Endometrium (tissue), 2 donors: ENCODE results near the gene HEXIM1.

Experiments used
- FAIRE-seq: peaks from 2 replicates; lab custom pipeline; 2012; peaks lifted over from hg19 to GRCh38; lab: Jason Lieb, UNC
- donor health status: control.
- donor health status: control.

HEXIM1 gene

DNA sequence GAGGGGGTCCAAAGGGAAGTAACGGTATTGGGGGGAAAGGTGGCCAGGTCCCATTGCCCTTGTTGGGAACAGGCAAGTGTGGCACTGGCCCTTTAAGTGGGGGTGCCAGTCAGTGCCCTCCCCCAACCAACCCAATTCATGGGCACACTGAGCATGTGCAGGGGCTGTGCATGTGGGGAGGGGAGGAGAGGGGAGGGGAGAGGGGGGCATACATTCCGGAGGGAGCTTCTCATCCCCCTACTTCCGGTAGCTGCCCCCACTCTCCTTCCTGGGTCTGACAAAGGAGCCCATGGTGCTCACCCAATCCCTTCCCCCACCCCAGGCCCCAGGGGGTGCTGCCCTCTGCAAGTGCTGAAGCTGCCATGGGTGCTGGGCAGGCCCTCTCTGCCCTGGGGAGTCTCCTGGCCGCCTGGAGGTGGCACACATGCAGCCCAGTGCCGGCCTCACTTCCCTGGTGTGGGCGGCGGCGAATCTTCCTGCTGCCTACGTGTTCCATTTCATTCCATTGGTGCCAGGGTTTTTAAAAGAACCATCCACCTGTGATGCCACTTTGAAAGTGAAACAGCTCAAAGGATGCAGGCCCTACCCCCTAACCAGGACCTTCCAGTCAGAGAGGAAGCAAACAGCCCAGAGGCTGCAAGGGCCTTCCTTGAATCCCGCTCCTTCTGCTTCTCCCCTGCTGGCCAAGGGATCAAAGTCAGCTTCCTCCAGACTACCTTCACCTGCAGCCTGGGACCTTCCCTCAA is 24.4 kb downstream of the HEXIM1 start:
- no peak for FAIRE-seq

DNA sequence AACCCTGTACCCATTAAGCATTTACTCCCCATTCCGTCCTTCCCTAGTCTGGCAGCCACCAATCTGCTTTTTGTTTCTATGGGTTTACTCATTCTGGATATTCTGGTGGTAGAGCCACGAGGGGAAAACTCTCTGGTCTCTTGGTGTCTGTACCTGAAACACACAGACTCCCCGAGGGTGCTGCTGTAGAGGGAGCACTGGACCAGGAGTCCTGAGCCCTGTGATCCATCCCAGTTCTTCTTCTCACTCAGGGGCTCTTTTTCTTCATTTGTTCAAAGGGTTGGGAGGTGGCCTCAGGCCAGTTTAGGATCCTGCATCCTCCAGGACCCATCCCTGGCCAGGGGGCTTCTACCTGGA is 27.5 kb downstream of the HEXIM1 start:
- FAIRE-seq = no peak

DNA sequence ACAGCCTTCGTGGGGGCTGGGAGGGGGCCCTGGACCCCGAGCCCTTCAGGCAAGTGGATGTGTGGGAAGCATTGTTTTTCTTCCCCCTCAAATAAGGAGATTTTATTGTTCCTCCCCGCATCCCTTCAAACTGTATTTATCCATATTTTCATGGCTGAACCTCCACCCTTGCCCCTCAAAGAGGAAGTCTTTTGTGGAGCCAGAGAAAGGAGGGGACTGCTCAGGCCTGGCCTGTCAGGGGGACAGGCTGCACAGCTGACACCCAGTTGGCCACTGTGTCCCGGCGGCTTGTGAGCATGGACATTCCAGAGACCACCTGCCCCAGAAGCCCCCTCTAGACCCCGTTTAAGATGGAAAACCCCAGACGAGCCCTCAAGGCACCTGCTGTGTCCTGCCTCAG is 29.3 kb downstream of the HEXIM1 start:
- FAIRE-seq = no peak

DNA sequence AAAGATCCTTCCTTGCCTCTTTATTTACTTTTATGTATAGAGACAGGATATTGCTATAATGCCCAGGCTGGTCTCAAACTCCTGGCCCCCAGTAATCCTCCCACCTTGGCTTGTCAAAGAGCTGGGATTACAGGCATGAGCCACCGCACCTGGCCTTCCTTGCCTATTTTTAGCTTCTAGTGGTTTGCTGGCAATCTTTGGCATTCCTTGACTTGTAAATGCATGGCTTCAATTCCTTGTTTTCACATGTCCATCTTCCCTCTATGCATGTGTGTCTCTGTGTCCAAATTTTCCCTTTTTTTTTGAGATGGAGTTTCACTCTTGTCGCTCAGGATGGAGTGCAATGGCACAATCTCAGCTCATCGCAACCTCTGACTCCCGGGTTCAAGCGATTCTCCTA is 35.9 kb downstream of the HEXIM1 start:
- no peak for FAIRE-seq

DNA sequence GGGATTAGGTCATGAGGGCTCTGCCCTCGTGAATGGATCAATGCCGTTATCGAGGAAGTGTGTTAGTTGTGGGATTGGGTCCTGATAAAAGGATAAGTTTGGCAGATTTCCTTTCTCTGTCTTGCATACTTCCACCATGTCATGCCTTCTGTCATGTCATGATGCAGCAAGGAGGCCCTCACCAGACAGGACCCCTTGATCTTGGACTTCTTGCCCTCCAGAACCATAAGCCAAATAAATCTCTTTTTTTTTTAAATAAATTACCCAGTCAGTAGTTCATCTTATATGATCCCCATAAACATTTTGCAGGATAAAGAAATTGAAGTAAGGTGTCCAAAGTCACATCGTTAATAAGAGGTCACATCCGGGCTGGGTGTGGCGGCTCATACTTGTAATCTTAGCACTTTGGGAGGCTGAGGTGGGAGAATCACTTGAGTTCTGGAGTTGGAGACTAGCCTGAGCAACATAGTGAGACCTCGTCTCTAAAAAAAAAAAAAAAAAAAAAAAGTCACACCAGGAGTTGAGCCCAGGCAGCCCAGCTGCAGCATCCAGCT is 38.6 kb downstream of the HEXIM1 start:
- FAIRE-seq = no peak

DNA sequence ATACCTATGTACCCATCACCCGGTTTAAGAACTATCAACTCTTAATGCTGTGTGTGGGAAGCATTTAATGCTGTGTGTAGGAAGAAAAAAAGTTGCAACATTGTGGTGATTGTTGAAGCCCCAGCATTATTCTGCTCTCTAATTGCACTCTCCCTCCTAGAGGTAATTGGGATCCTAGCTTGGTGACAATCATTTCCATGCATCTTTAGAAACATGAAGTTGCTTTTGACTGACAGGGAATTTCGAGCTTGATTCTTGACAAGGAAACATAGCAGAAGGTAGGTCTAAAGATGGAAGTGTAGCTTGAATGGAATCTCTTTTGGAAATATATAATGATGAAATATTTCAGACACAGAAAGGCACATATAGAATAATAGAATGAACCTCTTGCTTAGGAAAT is 40.7 kb downstream of the HEXIM1 start:
- no peak for FAIRE-seq

DNA sequence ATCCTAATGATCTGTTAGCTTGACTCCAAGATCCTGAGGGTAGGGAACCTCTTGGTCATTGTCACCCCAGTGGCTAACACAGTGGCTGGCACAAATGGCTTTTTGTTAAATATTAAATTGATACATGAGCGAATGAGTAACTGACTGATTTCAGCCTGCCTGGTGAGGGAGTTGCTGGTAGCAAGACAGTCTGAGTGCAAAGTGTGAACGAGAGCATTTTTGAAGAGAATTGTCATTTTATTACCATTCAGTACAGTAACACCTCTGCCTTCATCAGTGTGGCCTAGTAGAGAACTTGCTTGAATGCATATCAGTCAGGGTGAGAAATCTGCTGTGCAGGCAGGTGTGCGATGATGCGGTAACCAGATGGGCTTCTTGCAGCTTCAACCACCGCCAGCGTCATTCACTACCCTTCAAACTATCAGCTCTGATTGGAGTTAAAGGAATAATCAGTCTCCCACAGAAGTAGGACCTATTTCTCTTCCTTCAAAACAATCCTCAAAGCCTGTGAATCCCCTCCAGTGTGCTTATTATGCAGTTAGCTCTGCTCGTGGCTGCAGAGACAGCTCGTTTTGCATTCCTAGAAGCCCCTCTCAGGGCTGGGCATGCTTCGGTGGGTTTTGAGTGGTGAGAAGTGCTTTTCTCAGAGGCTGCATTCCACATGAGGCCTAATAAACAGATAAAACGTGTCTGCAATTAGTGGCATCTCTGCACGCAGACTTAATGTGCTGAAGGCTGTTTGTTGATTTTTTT is 42.4 kb downstream of the HEXIM1 start:
- no peak for FAIRE-seq

DNA sequence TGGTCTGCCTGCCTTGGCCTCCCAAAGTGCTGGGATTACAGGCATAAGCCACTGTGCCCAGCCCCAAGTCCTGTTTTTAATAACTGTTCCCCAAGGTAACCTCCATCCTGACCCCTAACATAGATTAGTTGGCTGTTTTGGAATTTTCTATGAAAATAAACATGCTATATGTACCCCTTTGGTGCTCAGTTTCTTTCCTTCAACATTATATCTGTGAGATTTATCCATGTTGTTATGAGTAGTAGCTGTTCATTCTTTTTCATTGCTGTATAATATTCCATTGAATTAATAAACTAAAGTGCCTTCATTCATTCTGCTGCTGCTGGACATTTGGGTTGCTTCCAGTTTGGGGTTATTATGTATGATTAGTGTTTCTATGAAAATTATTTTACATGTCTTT is 47.1 kb downstream of the HEXIM1 start:
- no peak for FAIRE-seq

DNA sequence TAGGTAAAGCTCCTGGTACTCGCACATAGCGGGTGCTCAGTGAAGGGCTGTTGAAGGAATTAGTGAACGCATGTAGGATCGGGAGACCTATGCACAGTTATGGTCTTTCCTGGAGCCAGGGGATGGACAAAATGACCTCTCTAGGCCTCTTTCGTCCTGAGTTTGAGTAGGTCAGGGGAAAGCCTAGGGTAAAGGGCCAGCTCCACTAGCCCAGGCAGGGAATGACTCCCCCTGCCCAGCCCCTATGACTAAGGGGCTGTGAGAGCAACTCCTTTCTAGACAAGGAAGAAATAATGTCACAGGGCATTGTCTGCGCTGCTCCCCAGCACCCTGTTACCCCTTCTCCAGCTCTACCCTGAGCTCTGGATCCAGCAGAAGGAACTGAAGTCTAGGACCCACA is 48.8 kb downstream of the HEXIM1 start:
- FAIRE-seq = no peak

DNA sequence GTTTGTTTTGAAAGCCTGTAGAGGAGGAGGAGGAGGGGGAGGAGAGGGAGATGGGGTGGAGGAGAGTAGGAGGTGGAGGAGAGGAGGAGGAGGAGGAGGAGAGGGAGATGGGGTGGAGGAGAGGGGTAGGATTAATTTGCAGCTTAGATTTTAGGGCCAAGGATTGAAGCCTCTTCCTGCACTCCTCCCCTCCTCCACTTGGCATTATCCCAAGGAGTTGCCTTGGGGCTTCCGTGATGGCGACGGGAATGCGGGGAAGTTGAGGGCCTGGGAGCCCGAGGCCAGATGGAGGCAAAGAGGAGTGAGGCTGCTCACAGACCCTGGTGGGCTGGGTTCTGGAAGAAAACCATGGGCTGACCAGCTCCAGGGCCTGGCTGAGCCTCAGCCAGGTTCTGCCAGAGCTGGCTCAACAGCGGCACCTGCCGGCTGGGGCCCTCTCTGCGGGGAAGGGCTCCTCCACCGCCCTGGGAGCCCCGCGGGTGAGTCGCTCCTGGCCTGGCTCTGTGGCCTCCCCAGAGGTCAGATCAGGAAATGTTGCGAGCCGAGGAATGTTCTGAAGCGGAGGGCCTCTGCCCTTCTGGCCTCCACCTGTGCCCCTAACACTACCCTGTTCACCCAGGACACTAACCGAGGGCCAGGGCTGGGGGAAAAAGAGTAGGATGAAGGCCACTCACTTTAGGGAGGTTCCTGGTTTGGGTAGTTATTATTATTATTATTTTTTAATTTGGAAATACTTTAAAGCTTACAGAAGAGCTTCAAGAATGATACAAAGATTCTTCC is 49.5 kb downstream of the HEXIM1 start:
- no peak for FAIRE-seq

DNA sequence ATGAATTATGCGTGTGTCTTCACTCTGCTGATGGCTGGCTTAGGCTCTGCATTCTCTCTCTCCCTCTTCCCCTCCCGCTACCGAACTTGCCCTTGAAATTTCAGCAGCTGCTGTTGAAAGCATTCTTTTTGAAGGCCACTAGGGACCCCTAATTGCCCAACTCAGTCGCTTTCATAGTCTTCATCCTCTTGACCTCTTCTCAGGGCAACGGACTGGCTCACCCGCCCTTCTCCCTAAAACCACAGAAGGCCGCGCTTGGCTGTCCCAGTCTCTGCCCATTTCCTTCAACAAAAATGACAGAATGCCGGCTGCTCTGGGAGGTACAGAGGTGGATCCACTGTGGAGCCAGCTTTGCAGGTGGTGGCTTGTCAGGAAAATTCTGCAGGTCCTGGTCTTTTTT is 52.4 kb downstream of the HEXIM1 start:
- FAIRE-seq = no peak

DNA sequence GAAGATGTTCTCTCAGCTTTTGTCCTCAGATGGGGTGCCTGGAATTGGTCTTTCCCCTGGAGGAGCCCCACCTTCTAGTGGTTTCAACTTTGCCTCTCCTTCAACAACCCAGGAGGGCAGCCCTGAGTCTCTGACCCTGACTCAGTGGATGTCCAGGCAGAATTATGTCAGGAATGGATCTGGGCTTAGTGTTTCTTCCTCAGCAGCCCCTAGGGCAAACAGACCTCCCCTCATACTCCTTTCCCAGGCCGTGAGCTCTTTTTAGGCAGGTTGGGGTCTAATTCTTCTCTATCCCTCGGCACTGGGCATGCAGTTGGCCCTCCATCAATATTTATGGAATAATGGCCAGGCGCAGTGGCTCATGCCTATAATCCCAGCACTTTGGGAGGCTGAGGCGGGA is 53.2 kb downstream of the HEXIM1 start:
- no peak for FAIRE-seq
